ENCODE data around the gene SCO2. TPM values are rescaled to one million over a fixed set of nuclear protein-coding genes. Genes with fewer than 3 reads are reported as not detected.
A peak's percentile ranks its signal among the peaks of the same experiment; 100 is the strongest.
"Not testable (repeated sequence)": the region's sequence is repeated elsewhere in the genome, so short reads cannot be mapped to it uniquely, and the experiment has no call there.

Gene SCO2
- total and polyA plus RNA-seq, 9 of the 15 experiments (the other 6 are each of a cell fraction or from before 2014, with no cell fraction given): 0.34 to 4.0 (median 1.1) TPM; not detected in 3

GRCh38 chr22:50520184-50520583 lies 5.2 kb downstream of the SCO2 start:
- H3K4me3 ChIP-seq; H3K4me2 ChIP-seq (ENCODE audit: insufficient read depth, low read length); CTCF ChIA-PET (ENCODE audit: low intra/inter-chr PET ratio); FAIRE-seq; H3K27me3 ChIP-seq (ENCODE audit: control insufficient read depth in 2 of 2, insufficient read depth in 2 of 2, low read length in 2 of 2); intact Hi-C loops (cut with micrococcal nuclease); ATAC-seq; POLR2A ChIA-PET; H3K9me3 ChIP-seq (replicated peaks; ENCODE audit: control insufficient read depth, insufficient read depth, low read depth, low read length); H2AFZ ChIP-seq (ENCODE audit: low read depth, low read length); BruUV-seq (replicated peaks); H3K27ac ChIP-seq (ENCODE audit: extremely low read depth, low read depth, low read length); H3K9ac ChIP-seq (ENCODE audit: insufficient read depth in 1 of 2, low read depth in 2 of 2, low read length in 2 of 2); DNase-seq (ENCODE audit: extremely low read depth in 1 of 4, low spot score in 3 of 4); H3K9me1 ChIP-seq (ENCODE audit: control insufficient read depth, insufficient read depth, low read length): not testable (repeated sequence)
- peak; percentile 77 for TF ChIP-seq ZNF121 (CRISPR knock-in tag; conservative IDR thresholded peaks at IDR 0.05)
- H3K36me3 ChIP-seq (ENCODE audit: control insufficient read depth, insufficient read depth, low read length): peaks cover 80% of the 10 kb centered on the region; the same call in 1 of the 3 replicates
- in situ Hi-C loops (cut with MboI): loop anchor here (5.0 kb wide), 1 partner anchor 47 kb away; no protein-coding TSS in a partner anchor
- WGBS (ENCODE audit: insufficient coverage, low coverage, missing lambda C conversion rate): 97% methylated on average over 6 of the region's 8 CpGs
- peaks cover 26% of the 10 kb centered on the region for H3K79me2 ChIP-seq (ENCODE audit: control insufficient read depth, insufficient read depth, low read length)
- H4K20me1 ChIP-seq (replicated peaks; ENCODE audit: control insufficient read depth, insufficient read depth, low read length): peaks cover 12% of the 10 kb centered on the region; the same call in 1 of the 2 replicates
- peaks cover 0 to 25% of the 10 kb centered on the region in 2 experiments; a peak in 3 of 5 replicates for H3K4me1 ChIP-seq (replicated peaks in 1 of 2; ENCODE audit: control insufficient read depth in 2 of 2, insufficient read depth in 2 of 2, low read length in 2 of 2)

GRCh38 chr22:50519151-50519550 lies 6.2 kb downstream of the SCO2 start:
- ChIA-PET POLR2A (interaction anchor here (1.8 to 2.7 kb wide), 2 partner anchors 9 to 11 kb away, joined by 6 to 11 read pairs; partner anchors contain the start of genes LMF2 and NCAPH2), CTCF (ENCODE audit: low intra/inter-chr PET ratio) (no interaction called here)
- Histone ChIP-seq H3K4me2 (ENCODE audit: insufficient read depth, low read length) (no peak overlapping the region), H3K4me3 (no peak overlapping the region), H3K27ac (ENCODE audit: extremely low read depth, low read depth, low read length) (no peak overlapping the region), H3K27me3 (ENCODE audit: control insufficient read depth in 2 of 2, insufficient read depth in 2 of 2, low read length in 2 of 2) (no peaks in the 10 kb centered on the region), H3K9me3 (replicated peaks; ENCODE audit: control insufficient read depth, insufficient read depth, low read depth, low read length) (no peaks in the 10 kb centered on the region), H2AFZ (ENCODE audit: low read depth, low read length) (no peak overlapping the region), H3K9ac (ENCODE audit: insufficient read depth in 1 of 2, low read depth in 2 of 2, low read length in 2 of 2) (no peak overlapping the region), H3K9me1 (ENCODE audit: control insufficient read depth, insufficient read depth, low read length) (no peaks in the 10 kb centered on the region), H3K4me1 (replicated peaks in 1 of 2; ENCODE audit: control insufficient read depth in 2 of 2, insufficient read depth in 2 of 2, low read length in 2 of 2) (peaks cover 0 to 16% of the 10 kb centered on the region in 2 experiments; a peak in 3 of 5 replicates), H3K36me3 (ENCODE audit: control insufficient read depth, insufficient read depth, low read length) (peaks cover 79% of the 10 kb centered on the region; the same call in 1 of the 3 replicates), H3K79me2 (ENCODE audit: control insufficient read depth, insufficient read depth, low read length) (peaks cover 25% of the 10 kb centered on the region), H4K20me1 (replicated peaks; ENCODE audit: control insufficient read depth, insufficient read depth, low read length) (0 out of 2 replicates have a peak, but pooled peaks cover 4% of the 10 kb centered on the region)
- in situ Hi-C loops (cut with MboI) (no loop called here), intact Hi-C loops (cut with micrococcal nuclease) (no loop called here)
- ATAC-seq (no peak), FAIRE-seq (no peak), DNase-seq (ENCODE audit: extremely low read depth in 1 of 4, low spot score in 3 of 4) (no peak)
- peak; percentile 41 for TF ChIP-seq POLR2G (IDR thresholded peaks at IDR 0.05; ENCODE audit: low read depth, low read length)
- no peak for TF ChIP-seq SOX6 (IDR thresholded peaks at IDR 0.05)
- peak; percentile 28; the same call in 1 of the 2 replicates for TF ChIP-seq RBFOX2 (IDR thresholded peaks at IDR 0.05; ENCODE audit: low read depth, low read length)
- BruUV-seq (replicated peaks): no TSS peak
- 92% methylated on average over 5 of the region's 8 CpGs for WGBS (ENCODE audit: insufficient coverage, low coverage, missing lambda C conversion rate)
